Endodermal cell (in vitro differentiated cells): ENCODE data around the gene MINK1. TPM values are rescaled to one million over a fixed set of nuclear protein-coding genes. Genes with fewer than 3 reads are reported as not detected.

Source experiments
- DNase-seq: peaks from one replicate; pipeline ENCODE4 v3.0.0-alpha.2; 2017
- H3K27ac ChIP-seq: 2 replicates; pipeline ENCODE4 v1.5.1; 2013; ENCODE audit warnings: mild to moderate bottlenecking, low read depth, low read length, moderate library complexity
- H3K27me3 ChIP-seq: 2 replicates; pipeline ENCODE4 v1.6.1; 2013; ENCODE audit warnings: mild to moderate bottlenecking, low read length, moderate library complexity; ENCODE audit not compliant: insufficient read depth, control insufficient read depth, poor library complexity, severe bottlenecking
- H3K36me3 ChIP-seq: 2 replicates; pipeline ENCODE4 v1.7.0; 2013; ENCODE audit warnings: mild to moderate bottlenecking, low read length, moderate library complexity; ENCODE audit not compliant: control insufficient read depth, insufficient read depth
- H3K4me1 ChIP-seq: one replicate; pipeline ENCODE4 v1.7.0; 2013; ENCODE audit warnings: low read length; ENCODE audit not compliant: control insufficient read depth, insufficient read depth
- H3K4me3 ChIP-seq: 2 replicates; pipeline ENCODE4 v1.5.1; 2013; ENCODE audit warnings: mild to moderate bottlenecking, low read length, moderate library complexity
- H3K9ac ChIP-seq: 2 replicates; pipeline ENCODE4 v1.6.1; 2013; ENCODE audit warnings: mild to moderate bottlenecking, low read length, moderate library complexity; ENCODE audit not compliant: poor library complexity, severe bottlenecking; ENCODE audit errors: extremely low read depth
- H3K9me3 ChIP-seq: 2 replicates; pipeline ENCODE4 v1.6.1; 2013; ENCODE audit warnings: mild to moderate bottlenecking, low read length, moderate library complexity; ENCODE audit not compliant: control insufficient read depth
- H3K27ac Mint-ChIP-seq: 2 replicates; pipeline ENCODE4 v1.8.0; 2020; ENCODE audit warnings: mixed read lengths
- H3K27me3 Mint-ChIP-seq: 2 replicates; pipeline ENCODE4 v1.8.0; 2021; ENCODE audit warnings: mild to moderate bottlenecking, mixed read lengths; ENCODE audit not compliant: insufficient read depth
- H3K36me3 Mint-ChIP-seq: 2 replicates; pipeline ENCODE4 v1.8.0; 2020; ENCODE audit warnings: low read depth, mixed read lengths
- H3K4me1 Mint-ChIP-seq: 2 replicates; pipeline ENCODE4 v1.8.0; 2020; ENCODE audit warnings: mixed read lengths
- H3K4me3 Mint-ChIP-seq: 2 replicates; pipeline ENCODE4 v1.8.0; 2020; ENCODE audit warnings: mild to moderate bottlenecking, moderate library complexity, mixed read lengths
- H3K9me3 Mint-ChIP-seq: 2 replicates; pipeline ENCODE4 v1.8.0; 2020; ENCODE audit warnings: mild to moderate bottlenecking, mixed read lengths
- CTCF ChIP-seq: fragments of 200-600 bp; sonication (generic); conservative IDR thresholded peaks from 2 replicates; pipeline ENCODE4 v1.5.0; 2021; ENCODE audit warnings: antibody characterized with exemption, mild to moderate bottlenecking
- WGBS, 2 experiments: methylation state at CpG; one replicate each; pipeline versions ENCODE4 v1.1.5 to v1.1.7; 2013; ENCODE audit warnings: missing lambda C conversion rate in 2 of 2, mixed read lengths in 1 of 2; ENCODE audit not compliant: insufficient coverage in 1 of 2, insufficient read length in 1 of 2; 5-methylcytosine and 5-hydroxymethylcytosine counted together
- total RNA-seq, 2 donors: library from RNA; stranded (reverse); fragmentation: NEBNext Ultra II Directional in 1 of 2; extraction: Animal tissue kit (Norgen Biotek cat#: 25700) in 1 of 2; gene quantifications; 2 replicates in 1 of 2; 3 replicates in 1 of 2; pipeline ENCODE4 v1.2.1, GENCODE V29; 2021

MINK1 gene
- total RNA-seq, 2 donors from 2014 or later: 75.0 to 79.7 TPM

- Mint-ChIP-seq H3K27me3 (no peaks in the 10 kb centered on the region), H3K4me3 (no peak overlapping the region), H3K4me1 (peaks cover 23% of the 10 kb centered on the region), H3K36me3 (peaks cover 22% of the 10 kb centered on the region), H3K9me3 (no peaks in the 10 kb centered on the region), H3K27ac (peak overlapping the region; percentile 24)
- no peak for DNase-seq
- H3K9ac ChIP-seq: no peak overlapping the region
- peaks cover 25% of the 10 kb centered on the region for H3K36me3 ChIP-seq
- TF ChIP-seq CTCF: no peak
- no peaks in the 10 kb centered on the region for H3K9me3 ChIP-seq
- WGBS, 2 experiments: 96% methylated on average over 13 of the region's 16 CpGs; no CpG with 5 or more reads in 1 of the 2 experiments
- H3K4me3 ChIP-seq: no peak overlapping the region
- H3K27me3 ChIP-seq: no peaks in the 10 kb centered on the region
- peaks cover 2% of the 10 kb centered on the region for H3K4me1 ChIP-seq
- no peak overlapping the region for H3K27ac ChIP-seq
Observed at GRCh38 chr17:4933646-4934045, 100.5 kb downstream of the MINK1 start.

- no peak overlapping the region for H3K4me3 Mint-ChIP-seq
Observed at GRCh38 chr17:4934173-4934979, 101.2 kb downstream of the MINK1 start.

GRCh38 chr17:4935650-4936049, 102.5 kb downstream of the MINK1 start:
- Histone ChIP-seq H3K27ac (no peak overlapping the region), H3K9ac (no peak overlapping the region), H3K27me3 (no peaks in the 10 kb centered on the region), H3K9me3 (no peaks in the 10 kb centered on the region), H3K36me3 (peaks cover 25% of the 10 kb centered on the region), H3K4me3 (no peak overlapping the region), H3K4me1 (peaks cover 6% of the 10 kb centered on the region)
- H3K4me3 Mint-ChIP-seq: no peak overlapping the region
- no peaks in the 10 kb centered on the region for H3K9me3 Mint-ChIP-seq
- no peak for DNase-seq
- peaks cover 18% of the 10 kb centered on the region for H3K36me3 Mint-ChIP-seq
- H3K4me1 Mint-ChIP-seq: peaks cover 28% of the 10 kb centered on the region
- H3K27ac Mint-ChIP-seq: no peak overlapping the region
- no peaks in the 10 kb centered on the region for H3K27me3 Mint-ChIP-seq
- TF ChIP-seq CTCF: no peak

More at GRCh38 chr17:4934173-4934979, 101.2 kb downstream of the MINK1 start:
- Mint-ChIP-seq H3K27ac (peak overlapping the region; percentile 24), H3K36me3 (peaks cover 18% of the 10 kb centered on the region), H3K27me3 (no peaks in the 10 kb centered on the region), H3K4me1 (peaks cover 28% of the 10 kb centered on the region), H3K9me3 (no peaks in the 10 kb centered on the region)
- Histone ChIP-seq H3K27ac (no peak overlapping the region), H3K4me3 (no peak overlapping the region), H3K36me3 (peaks cover 25% of the 10 kb centered on the region), H3K9ac (no peak overlapping the region), H3K4me1 (peaks cover 6% of the 10 kb centered on the region), H3K9me3 (no peaks in the 10 kb centered on the region), H3K27me3 (no peaks in the 10 kb centered on the region)
- TF ChIP-seq CTCF: peak; percentile 65
- peak; percentile 86 for DNase-seq
- WGBS, 2 experiments: 74 to 78% methylated on average over 9 to 13 of the region's 14 CpGs
